ENCODE measurements around the gene NAA16.

NAA16 gene

DNA sequence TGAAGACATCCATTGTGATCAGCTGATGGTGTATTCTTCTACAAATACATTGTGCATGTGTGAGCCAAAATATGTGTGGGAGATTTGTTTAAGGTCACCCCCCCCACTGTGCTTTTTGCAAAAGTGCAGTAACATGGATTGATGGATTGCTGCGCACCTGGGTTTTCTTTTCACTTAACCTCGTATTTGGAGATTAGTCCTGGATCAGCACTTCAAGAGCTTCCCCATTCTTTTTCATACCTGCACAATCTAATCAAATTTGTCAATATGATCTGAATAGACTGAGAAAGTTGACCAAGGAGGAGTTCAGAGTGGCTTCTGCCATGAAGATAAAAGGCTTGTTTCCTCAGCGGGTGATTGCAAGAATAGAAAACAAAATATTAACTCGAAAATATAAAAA, 23.7 kb downstream of the NAA16 start:
- Histone ChIP-seq H3K9ac (no peak overlapping the region), H3K79me2 (ENCODE audit: insufficient read depth, low read depth) (no peaks in the 10 kb centered on the region), H3K4me2 (no peak overlapping the region), H3K4me3 (IDR thresholded peaks at IDR 0.05; ENCODE audit: insufficient read depth, low read depth, low read length) (no peak overlapping the region), H3K36me3 (ENCODE audit: insufficient read depth) (no peaks in the 10 kb centered on the region), H4K20me1 (ENCODE audit: insufficient read depth) (no peaks in the 10 kb centered on the region), H2AFZ (ENCODE audit: low read depth) (no peak overlapping the region), H3K27me3 (ENCODE audit: insufficient read depth, low read depth) (no peaks in the 10 kb centered on the region), H3K4me1 (ENCODE audit: low read depth, poor library complexity, severe bottlenecking) (peaks cover 7% of the 10 kb centered on the region), H3K27ac (no peak overlapping the region)
- TF ChIP-seq, protein P1, sequence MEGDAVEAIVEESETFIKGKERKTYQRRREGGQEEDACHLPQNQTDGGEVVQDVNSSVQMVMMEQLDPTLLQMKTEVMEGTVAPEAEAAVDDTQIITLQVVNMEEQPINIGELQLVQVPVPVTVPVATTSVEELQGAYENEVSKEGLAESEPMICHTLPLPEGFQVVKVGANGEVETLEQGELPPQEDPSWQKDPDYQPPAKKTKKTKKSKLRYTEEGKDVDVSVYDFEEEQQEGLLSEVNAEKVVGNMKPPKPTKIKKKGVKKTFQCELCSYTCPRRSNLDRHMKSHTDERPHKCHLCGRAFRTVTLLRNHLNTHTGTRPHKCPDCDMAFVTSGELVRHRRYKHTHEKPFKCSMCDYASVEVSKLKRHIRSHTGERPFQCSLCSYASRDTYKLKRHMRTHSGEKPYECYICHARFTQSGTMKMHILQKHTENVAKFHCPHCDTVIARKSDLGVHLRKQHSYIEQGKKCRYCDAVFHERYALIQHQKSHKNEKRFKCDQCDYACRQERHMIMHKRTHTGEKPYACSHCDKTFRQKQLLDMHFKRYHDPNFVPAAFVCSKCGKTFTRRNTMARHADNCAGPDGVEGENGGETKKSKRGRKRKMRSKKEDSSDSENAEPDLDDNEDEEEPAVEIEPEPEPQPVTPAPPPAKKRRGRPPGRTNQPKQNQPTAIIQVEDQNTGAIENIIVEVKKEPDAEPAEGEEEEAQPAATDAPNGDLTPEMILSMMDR (conservative IDR thresholded peaks at IDR 0.05; ENCODE audit: low read depth, low read length), result no peak

DNA sequence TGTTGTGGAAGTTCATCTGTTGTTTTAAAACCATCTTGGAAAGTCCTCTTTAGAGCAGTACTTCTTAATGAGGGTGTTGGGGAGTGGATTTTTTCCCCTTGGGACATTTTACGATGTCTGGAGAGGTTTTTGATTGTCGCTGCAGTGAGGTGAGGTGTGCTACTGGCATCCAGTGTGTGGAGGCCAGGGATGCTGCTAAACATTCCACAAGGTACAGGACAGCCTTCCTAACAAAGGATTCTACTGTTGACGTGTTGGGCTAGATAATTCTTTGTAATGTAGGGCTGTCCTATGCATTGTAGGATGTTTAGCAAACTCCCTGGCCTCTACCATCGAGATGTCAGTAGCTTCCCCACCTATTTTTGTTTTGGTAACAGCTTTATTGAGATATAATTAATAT, 33.3 kb downstream of the NAA16 start:
- no peaks in the 10 kb centered on the region for H3K4me1 ChIP-seq (ENCODE audit: low read depth, poor library complexity, severe bottlenecking)
- H4K20me1 ChIP-seq (ENCODE audit: insufficient read depth), result no peaks in the 10 kb centered on the region
- no peak overlapping the region for H3K9ac ChIP-seq
- H3K79me2 ChIP-seq (ENCODE audit: insufficient read depth, low read depth), result peaks cover 2% of the 10 kb centered on the region; the same call in 1 of the 2 replicates
- no peak overlapping the region for H2AFZ ChIP-seq (ENCODE audit: low read depth)
- no peaks in the 10 kb centered on the region for H3K27me3 ChIP-seq (ENCODE audit: insufficient read depth, low read depth)
- TF ChIP-seq, protein P1 (conservative IDR thresholded peaks at IDR 0.05; ENCODE audit: low read depth, low read length), result no peak
- H3K27ac ChIP-seq, result no peak overlapping the region
- no peaks in the 10 kb centered on the region for H3K36me3 ChIP-seq (ENCODE audit: insufficient read depth)
- H3K4me3 ChIP-seq (IDR thresholded peaks at IDR 0.05; ENCODE audit: insufficient read depth, low read depth, low read length), result no peak overlapping the region
- no peak overlapping the region for H3K4me2 ChIP-seq

DNA sequence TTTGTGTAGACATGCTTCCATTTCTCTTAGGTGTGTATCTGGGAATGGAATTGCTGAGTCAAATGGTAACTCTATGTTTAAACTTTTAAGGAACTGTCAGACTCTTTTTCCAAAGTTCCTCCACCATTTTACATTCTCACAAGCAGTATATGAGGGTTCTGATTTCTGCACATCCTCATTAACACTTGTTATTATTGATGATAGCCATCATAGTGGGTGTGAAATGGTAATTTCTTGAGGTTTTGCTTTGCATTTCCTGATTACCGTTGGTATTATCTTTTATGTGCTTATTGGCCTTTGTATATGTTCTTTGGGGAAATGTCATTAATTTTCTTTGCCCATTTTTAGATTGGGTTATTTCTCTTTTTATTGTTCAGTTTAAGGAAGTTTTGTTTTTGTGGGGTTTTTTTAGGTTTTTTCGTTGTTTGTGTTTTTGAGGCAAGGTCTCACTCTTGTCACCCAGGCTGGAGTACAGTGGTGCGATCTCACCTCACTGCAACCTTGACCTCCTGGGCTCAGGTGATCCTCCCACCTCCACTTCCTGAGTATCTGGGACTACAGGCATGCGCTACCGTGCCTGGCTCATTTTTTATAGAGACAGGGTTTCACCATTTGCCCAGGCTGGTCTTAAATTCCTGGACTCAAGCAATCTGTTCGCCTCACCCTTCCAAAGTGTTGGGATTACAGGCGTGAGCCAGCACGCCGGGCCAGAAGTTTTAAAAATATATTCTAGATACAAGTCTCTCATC, 34.3 kb downstream of the NAA16 start:
- no peak overlapping the region for H3K9ac ChIP-seq
- H3K79me2 ChIP-seq (ENCODE audit: insufficient read depth, low read depth), result peaks cover 4% of the 10 kb centered on the region; the same call in 1 of the 2 replicates
- H3K4me1 ChIP-seq (ENCODE audit: low read depth, poor library complexity, severe bottlenecking), result no peaks in the 10 kb centered on the region
- no peaks in the 10 kb centered on the region for H3K27me3 ChIP-seq (ENCODE audit: insufficient read depth, low read depth)
- H3K4me3 ChIP-seq (IDR thresholded peaks at IDR 0.05; ENCODE audit: insufficient read depth, low read depth, low read length), result no peak overlapping the region
- no peaks in the 10 kb centered on the region for H4K20me1 ChIP-seq (ENCODE audit: insufficient read depth)
- H3K36me3 ChIP-seq (ENCODE audit: insufficient read depth), result no peaks in the 10 kb centered on the region
- no peak overlapping the region for H3K27ac ChIP-seq
- H3K4me2 ChIP-seq, result no peak overlapping the region
- TF ChIP-seq, protein P1 (conservative IDR thresholded peaks at IDR 0.05; ENCODE audit: low read depth, low read length), result no peak
- H2AFZ ChIP-seq (ENCODE audit: low read depth), result no peak overlapping the region

DNA sequence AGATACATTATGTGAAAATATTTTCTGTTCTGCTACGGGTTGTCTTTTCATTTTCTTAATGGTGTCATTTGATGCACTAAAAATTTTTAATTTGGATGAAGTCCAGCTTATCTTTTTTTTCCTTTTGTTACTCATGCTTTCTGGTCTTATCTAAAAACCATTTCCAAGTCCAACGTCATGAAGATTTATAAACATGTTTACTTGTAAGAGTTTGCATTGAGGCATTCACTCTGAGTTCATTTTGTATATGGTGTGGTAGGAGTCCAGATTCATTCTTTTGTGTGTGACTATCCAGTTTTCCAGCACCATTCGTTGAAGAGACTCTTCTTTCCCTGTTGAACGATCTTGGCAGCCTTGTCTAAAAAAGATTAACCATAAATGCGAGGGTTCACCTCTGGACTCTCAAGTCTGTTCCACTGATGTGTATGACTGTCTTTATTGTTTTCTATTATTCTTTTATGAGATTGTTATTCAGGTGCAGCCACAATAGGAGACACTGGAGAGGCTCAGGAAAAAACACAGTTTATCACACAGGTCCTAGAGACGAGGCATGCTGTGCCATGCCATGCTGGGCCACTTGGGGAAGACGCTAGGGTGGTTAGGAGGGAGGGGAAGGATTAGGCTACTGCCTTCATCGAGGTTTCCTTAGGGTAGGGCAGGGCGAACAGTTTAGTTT, 35.0 kb downstream of the NAA16 start:
- Histone ChIP-seq H2AFZ (ENCODE audit: low read depth) (no peak overlapping the region), H3K79me2 (ENCODE audit: insufficient read depth, low read depth) (peaks cover 4% of the 10 kb centered on the region; the same call in 1 of the 2 replicates), H3K9ac (no peak overlapping the region), H3K36me3 (ENCODE audit: insufficient read depth) (no peaks in the 10 kb centered on the region), H4K20me1 (ENCODE audit: insufficient read depth) (no peaks in the 10 kb centered on the region), H3K27me3 (ENCODE audit: insufficient read depth, low read depth) (no peaks in the 10 kb centered on the region), H3K4me1 (ENCODE audit: low read depth, poor library complexity, severe bottlenecking) (no peaks in the 10 kb centered on the region), H3K27ac (no peak overlapping the region), H3K4me3 (IDR thresholded peaks at IDR 0.05; ENCODE audit: insufficient read depth, low read depth, low read length) (no peak overlapping the region), H3K4me2 (no peak overlapping the region)
- TF ChIP-seq, protein P1 (conservative IDR thresholded peaks at IDR 0.05; ENCODE audit: low read depth, low read length), result no peak

Data from KMS-11 (cell line).